GM19468 (cell line): ENCODE data around the gene RAPSN.

ENCODE experiments used
- ATAC-seq: cut with Tn5 transposase; IDR thresholded peaks from one replicate; pipeline ENCODE4 v1.9.1; 2021; ENCODE audit warnings: mild to moderate bottlenecking, moderate library complexity, moderate number of reproducible peaks; ENCODE audit not compliant: unreplicated experiment; ENCODE audit errors: extremely low read depth

RAPSN gene

GRCh38 chr11:47448566-47449427, at the start of gene RAPSN:
RAPSN (minus strand) TSS chr11:47449136; CDS start chr11:47448964, 172 bp downstream.
- ATAC-seq, result no peak

- no peak for ATAC-seq
Observed at GRCh38 chr11:47498149-47498548, 49.2 kb upstream of the RAPSN start.

- ATAC-seq, result no peak
Observed at GRCh38 chr11:47496808-47497207, 47.9 kb upstream of the RAPSN start.

GRCh38 chr11:47495856-47496217, 46.9 kb upstream of the RAPSN start:
- no peak for ATAC-seq

- no peak for ATAC-seq
Observed at GRCh38 chr11:47495011-47495855, 46.3 kb upstream of the RAPSN start.

- no peak for ATAC-seq
Observed at GRCh38 chr11:47489395-47489755, 40.4 kb upstream of the RAPSN start.

GRCh38 chr11:47488674-47489394, 39.9 kb upstream of the RAPSN start:
- no peak for ATAC-seq

GRCh38 chr11:47488111-47488510, 39.2 kb upstream of the RAPSN start:
- ATAC-seq, result no peak

- no peak for ATAC-seq
Observed at GRCh38 chr11:47487421-47487820, 38.5 kb upstream of the RAPSN start.

- ATAC-seq, result no peak
Observed at GRCh38 chr11:47485107-47485506, 36.2 kb upstream of the RAPSN start.

- no peak for ATAC-seq
Observed at GRCh38 chr11:47483457-47483856, 34.5 kb upstream of the RAPSN start.

- no peak for ATAC-seq
Observed at GRCh38 chr11:47480762-47481161, 31.8 kb upstream of the RAPSN start.

- no peak for ATAC-seq
Observed at GRCh38 chr11:47478651-47479329, 29.9 kb upstream of the RAPSN start.

GRCh38 chr11:47477753-47478152, 28.8 kb upstream of the RAPSN start:
- ATAC-seq, result no peak

GRCh38 chr11:47477323-47477722, 28.4 kb upstream of the RAPSN start:
- no peak for ATAC-seq

GRCh38 chr11:47470671-47471070, 21.7 kb upstream of the RAPSN start:
- ATAC-seq, result no peak

GRCh38 chr11:47469361-47470179, 20.6 kb upstream of the RAPSN start:
- ATAC-seq, result no peak

- ATAC-seq, result no peak
Observed at GRCh38 chr11:47468598-47469214, 19.8 kb upstream of the RAPSN start.

- ATAC-seq, result no peak
Observed at GRCh38 chr11:47467357-47467756, 18.4 kb upstream of the RAPSN start.
